Heart right ventricle (tissue), 16 donors: ENCODE measurements around the gene PNMA1. TPM values are rescaled to one million over a fixed set of nuclear protein-coding genes. Genes with fewer than 3 reads are reported as not detected.

ENCODE experiments used
- ATAC-seq, 8 donors: fragments of 200-7000 bp; cut with Tn5 transposase; one replicate each; pipeline ENCODE4 v1.9.1; 2020; ENCODE audit warnings: mild to moderate bottlenecking in 8 of 8, moderate library complexity in 8 of 8, moderate number of reproducible peaks in 1 of 8
- DNase-seq, 2 donors: peaks; one replicate each; pipeline ENCODE4 v3.0.0-alpha.2; 2020
- H3K27ac ChIP-seq, 10 donors: fragments of 200-600 bp; sonication (generic) in 2 of 10; one replicate each; pipeline versions ENCODE4 v1.5.0 to v1.8.0; 2020 to 2022; ENCODE audit warnings: mild to moderate bottlenecking in 3 of 10
- H3K27me3 ChIP-seq, 7 donors: fragments of 200-600 bp; one replicate each; pipeline ENCODE4 v1.8.0; 2021 to 2022; ENCODE audit warnings: mild to moderate bottlenecking in 2 of 7
- H3K36me3 ChIP-seq, 9 donors: fragments of 200-600 bp; sonication (generic) in 1 of 9; one replicate each; pipeline versions ENCODE4 v1.5.0 to v1.8.0; 2020 to 2022; ENCODE audit warnings: mild to moderate bottlenecking in 2 of 9
- H3K4me1 ChIP-seq, 9 donors: fragments of 200-600 bp; sonication (generic) in 1 of 9; one replicate each; pipeline versions ENCODE4 v1.5.0 to v1.8.0; 2020 to 2022; ENCODE audit warnings: mild to moderate bottlenecking in 4 of 9
- H3K4me3 ChIP-seq, 10 donors: fragments of 200-600 bp; sonication (generic) in 2 of 10; one replicate each; pipeline versions ENCODE4 v1.5.0 to v1.8.0; 2020 to 2022; ENCODE audit warnings: mild to moderate bottlenecking in 7 of 10, moderate library complexity in 2 of 10
- H3K9me3 ChIP-seq, 11 donors: fragments of 200-600 bp in 10 of 11; sonication (generic) in 2 of 11; one replicate each; pipeline versions ENCODE4 v1.5.0 to v1.8.0; 2013 to 2022; ENCODE audit warnings: mild to moderate bottlenecking in 2 of 11, control low read depth in 1 of 11, moderate library complexity in 1 of 11
- WGBS, 2 donors: extraction: QIAGEN DNeasy Blood & Tissue Kit; methylation state at CpG; one replicate each; pipeline ENCODE4 v1.1.7; 2013; ENCODE audit warnings: inconsistent platforms in 1 of 2; 5-methylcytosine and 5-hydroxymethylcytosine counted together
- intact Hi-C, 10 donors: fragments of 100-400 bp; cut with DNase I; formaldehyde crosslinking; loops; one replicate each; pipeline versions ENCODE4 v1.11.1 to v1.14.2; 2022
- polyA plus RNA-seq, 2 donors: library from polyadenylated mRNA; stranded (reverse); fragments of 200-250 nt; gene quantifications; one replicate each; pipeline ENCODE4 v1.2.3, GENCODE V29; 2013
- total RNA-seq, 10 donors: library from RNA; stranded (reverse); fragmentation: NEBNext Ultra II Directional in 3 of 10; extraction: Animal tissue kit (Norgen Biotek cat#: 25700) in 3 of 10; gene quantifications; one replicate each; pipeline versions ENCODE4 v1.2.1 to v1.2.4, GENCODE V29; 2021 to 2023
- TF ChIP-seq, protein P1 (sequence below), 9 donors: fragments of 200-600 bp; sonication (generic) in 2 of 9; IDR thresholded peaks; one replicate each; pipeline versions ENCODE4 v1.5.0 to v1.8.0; 2021 to 2022; ENCODE audit warnings: antibody characterized with exemption in 9 of 9, mild to moderate bottlenecking in 5 of 9, moderate library complexity in 1 of 9
- donor health status: Arrhythmogenic right ventricular cardiomyopathy.
- donor health status: ischemic (EF 13 %, LVEDD 7.1; RV severe dilation, severe dysfunction).
- donor health status: healthy with polysubstance abuse.
- donor health status: DM: no; HTN: yes; CAD: no.
- donor health status: DM: no; HTN: no; CAD: no.
- donor health status: ischemic (EF 25% LVEDD 6.9; RV normal size, moderate dysfunction).
- donor health status: ischemic (EF 25% LVEDD 5.7; RV mildly dilated, moderate dysfunction).
- donor health status: healthy.
- donor health status: DM: yes; HTN: yes; CAD: no.
- donor health status: Ischemic cardiomyopathy.
- donor health status: ischemic (EF 35%, LVEDD 5.7; RV mildly dilated, moderate dysfunction).
- donor health status: nonischemic (EF 11% LVEDD 7.7; RV severe dilation, severe dysfunction).
- donor health status: DM: yes; HTN: yes; CAD: no.
- donor health status: PGD.
- donor health status: ischemic (EF 29% LVEDD 5.4; RV normal size, mild dysfunction).
- donor health status: nonischemic (EF 23%, LVEDD 6.1; RV moderate dilation, normal function).

Gene PNMA1
- total and polyA plus RNA-seq, 12 donors = 6.6 to 30.8 (median 23.1) TPM

DNA sequence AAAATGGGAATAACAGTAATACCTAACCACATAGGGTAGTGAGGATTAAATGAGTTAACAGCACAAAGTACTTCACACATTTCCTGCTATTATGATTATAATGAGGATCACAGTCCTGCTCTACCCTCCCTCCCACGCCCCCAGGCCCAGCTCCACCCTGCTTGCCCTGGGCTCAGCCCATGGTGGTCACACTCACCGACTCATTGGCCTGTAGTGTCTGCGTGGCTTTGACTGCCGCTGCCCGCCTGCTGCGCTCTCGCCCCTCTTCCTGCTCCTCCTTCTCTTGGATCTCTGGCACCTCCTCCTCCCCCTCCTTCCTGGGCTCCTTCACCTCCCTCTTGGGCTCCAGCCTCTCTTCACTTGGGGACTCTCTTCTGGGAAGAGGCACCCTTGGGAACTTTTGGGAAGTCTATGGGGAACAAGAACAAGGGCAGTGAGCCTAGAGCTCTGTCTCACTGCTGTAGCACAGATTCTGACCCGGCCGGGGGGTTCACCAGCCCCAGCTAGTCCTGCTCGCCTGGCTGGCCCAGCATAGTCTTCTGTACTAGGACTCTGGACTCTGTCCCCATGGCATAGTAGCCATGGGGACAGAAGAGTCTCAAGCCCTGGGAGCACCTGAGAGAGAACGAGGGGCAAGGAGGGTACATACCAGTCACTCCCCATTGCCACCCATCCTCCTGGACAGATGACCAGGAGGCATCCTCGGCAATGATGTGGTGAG is 7.1 kb upstream of the PNMA1 start:
- WGBS, 2 donors = 79% methylated on average over 12 of the region's 12 CpGs
- ATAC-seq (no peak), DNase-seq (no peak)
- peak overlapping the region in 7 of 10 donors; percentile 3 to 39 (median 19) for H3K27ac ChIP-seq
- H3K4me1 ChIP-seq = peaks cover 22 to 75% (median 47%) of the 10 kb centered on the region in 9 donors
- H3K27me3 ChIP-seq = no peaks in the 10 kb centered on the region
- no peak overlapping the region for H3K4me3 ChIP-seq
- peaks cover 0 to 99% (median 54%) of the 10 kb centered on the region in 9 donors for H3K36me3 ChIP-seq
- TF ChIP-seq, protein P1, sequence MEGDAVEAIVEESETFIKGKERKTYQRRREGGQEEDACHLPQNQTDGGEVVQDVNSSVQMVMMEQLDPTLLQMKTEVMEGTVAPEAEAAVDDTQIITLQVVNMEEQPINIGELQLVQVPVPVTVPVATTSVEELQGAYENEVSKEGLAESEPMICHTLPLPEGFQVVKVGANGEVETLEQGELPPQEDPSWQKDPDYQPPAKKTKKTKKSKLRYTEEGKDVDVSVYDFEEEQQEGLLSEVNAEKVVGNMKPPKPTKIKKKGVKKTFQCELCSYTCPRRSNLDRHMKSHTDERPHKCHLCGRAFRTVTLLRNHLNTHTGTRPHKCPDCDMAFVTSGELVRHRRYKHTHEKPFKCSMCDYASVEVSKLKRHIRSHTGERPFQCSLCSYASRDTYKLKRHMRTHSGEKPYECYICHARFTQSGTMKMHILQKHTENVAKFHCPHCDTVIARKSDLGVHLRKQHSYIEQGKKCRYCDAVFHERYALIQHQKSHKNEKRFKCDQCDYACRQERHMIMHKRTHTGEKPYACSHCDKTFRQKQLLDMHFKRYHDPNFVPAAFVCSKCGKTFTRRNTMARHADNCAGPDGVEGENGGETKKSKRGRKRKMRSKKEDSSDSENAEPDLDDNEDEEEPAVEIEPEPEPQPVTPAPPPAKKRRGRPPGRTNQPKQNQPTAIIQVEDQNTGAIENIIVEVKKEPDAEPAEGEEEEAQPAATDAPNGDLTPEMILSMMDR (IDR thresholded peaks at IDR 0.05) = no peak
- no peaks in the 10 kb centered on the region for H3K9me3 ChIP-seq
- intact Hi-C loops = loop anchor here in 1 of 10 donors (10.0 kb wide), 1 partner anchor 64 kb away; no protein-coding TSS in a partner anchor

DNA sequence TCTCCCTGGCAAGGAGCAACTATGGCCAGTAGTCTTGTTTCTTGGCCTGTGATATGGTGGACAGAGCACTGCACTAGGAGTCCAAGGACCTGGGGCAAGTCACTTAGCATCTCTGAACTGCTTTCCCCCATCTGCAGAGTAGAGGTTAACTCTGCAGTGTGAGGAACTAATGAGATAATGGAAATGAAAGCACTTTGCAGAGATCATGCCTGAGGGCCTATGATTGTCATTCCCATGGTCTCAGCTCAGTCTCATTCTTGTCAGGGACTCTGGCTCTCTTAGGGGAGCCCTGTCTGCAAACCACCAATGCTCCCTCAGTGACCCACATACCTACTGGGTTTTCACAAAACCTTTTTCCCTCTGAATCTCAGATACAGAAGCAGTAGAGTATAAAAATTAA is 6.5 kb upstream of the PNMA1 start:
- intact Hi-C loops = loop anchor here in 1 of 10 donors (10.0 kb wide), 1 partner anchor 64 kb away; no protein-coding TSS in a partner anchor
- DNase-seq (no peak), ATAC-seq (no peak)
- TF ChIP-seq, protein P1 (IDR thresholded peaks at IDR 0.05) = no peak
- no peaks in the 10 kb centered on the region for H3K27me3 ChIP-seq
- H3K4me1 ChIP-seq = peaks cover 16 to 69% (median 41%) of the 10 kb centered on the region in 9 donors
- no peaks in the 10 kb centered on the region for H3K9me3 ChIP-seq
- H3K27ac ChIP-seq = peak overlapping the region in 1 of 10 donors; percentile 19
- no peak overlapping the region for H3K4me3 ChIP-seq
- peaks cover 0 to 99% (median 52%) of the 10 kb centered on the region in 9 donors for H3K36me3 ChIP-seq

DNA sequence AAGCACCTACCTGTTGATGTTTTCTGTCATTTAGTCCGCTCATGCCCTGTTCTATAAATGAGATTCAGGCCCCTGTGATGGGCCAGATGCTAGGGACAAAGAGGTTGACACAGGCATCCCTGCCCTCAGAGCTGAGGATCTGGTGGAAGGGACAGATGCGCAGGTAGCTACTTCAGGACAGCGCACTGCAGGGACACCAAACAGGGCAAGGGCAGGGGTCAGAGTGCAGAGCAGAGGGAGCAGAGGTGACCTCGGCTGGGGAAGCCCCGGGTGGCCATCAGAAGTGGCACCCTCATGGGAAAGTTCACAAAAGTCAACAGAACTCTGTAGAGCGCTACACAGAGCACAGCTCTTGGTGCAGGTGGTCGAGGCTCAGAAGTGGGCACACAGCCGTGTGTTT is 5.6 kb upstream of the PNMA1 start:
- TF ChIP-seq, protein P1 (IDR thresholded peaks at IDR 0.05) = no peak
- Histone ChIP-seq H3K27ac (peak overlapping the region in 2 of 10 donors; percentile 65 to 77), H3K36me3 (peaks cover 0 to 98% (median 44%) of the 10 kb centered on the region in 9 donors), H3K4me3 (no peak overlapping the region), H3K4me1 (peaks cover 9 to 64% (median 37%) of the 10 kb centered on the region in 9 donors), H3K27me3 (no peaks in the 10 kb centered on the region), H3K9me3 (no peaks in the 10 kb centered on the region)
- WGBS, 2 donors = 91 to 94% methylated on average over 8 of the region's 8 CpGs
- DNase-seq (no peak), ATAC-seq (no peak)
- intact Hi-C loops = loop anchor here in 1 of 10 donors (10.0 kb wide), 1 partner anchor 65 kb away; no protein-coding TSS in a partner anchor

DNA sequence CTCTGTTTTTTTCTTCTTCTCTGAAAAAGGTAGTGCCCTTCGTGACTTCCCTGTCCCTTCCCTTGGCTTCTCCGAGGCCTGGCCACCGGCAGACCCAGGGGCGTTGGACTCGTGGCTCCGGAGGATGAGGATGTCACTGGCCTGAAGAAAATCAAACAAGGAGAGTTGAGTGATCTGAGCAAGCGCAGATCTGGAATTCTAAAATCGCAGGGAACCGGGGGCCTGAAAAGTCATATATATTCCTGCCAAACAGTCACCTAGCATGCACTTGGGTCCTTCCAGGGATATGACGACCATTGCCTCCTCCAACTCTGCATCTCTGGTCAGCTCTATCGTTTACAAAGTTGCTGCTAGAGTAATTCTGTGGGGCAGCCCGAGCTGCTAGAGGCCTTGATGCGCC is 5.2 kb upstream of the PNMA1 start:
- intact Hi-C loops = no loop called here
- TF ChIP-seq, protein P1 (IDR thresholded peaks at IDR 0.05) = no peak
- Histone ChIP-seq H3K27me3 (no peaks in the 10 kb centered on the region), H3K9me3 (no peaks in the 10 kb centered on the region), H3K4me1 (peaks cover 4 to 64% (median 36%) of the 10 kb centered on the region in 9 donors), H3K27ac (peak overlapping the region in 6 of 10 donors; percentile 53 to 77 (median 65)), H3K36me3 (peaks cover 0 to 94% (median 40%) of the 10 kb centered on the region in 9 donors), H3K4me3 (no peak overlapping the region)
- ATAC-seq (no peak), DNase-seq (no peak)
- 88 to 91% methylated on average over 13 of the region's 13 CpGs for WGBS, 2 donors
